Mesothelial cell of epicardium (in vitro differentiated cells): Measurements from ENCODE around the gene SP3. TPM values are rescaled to one million over a fixed set of nuclear protein-coding genes. Genes with fewer than 3 reads are reported as not detected.

Source experiments
- DNase-seq, 2 experiments: peaks; one replicate each; pipeline ENCODE4 v3.0.0; 2021; ENCODE audit warnings: low spot score in 2 of 2; ENCODE audit not compliant: unreplicated experiment in 2 of 2
- H3K27ac Mint-ChIP-seq: 2 replicates; pipeline ENCODE4 v1.8.0; 2021; ENCODE audit warnings: mixed read lengths
- H3K27me3 Mint-ChIP-seq: 2 replicates; pipeline ENCODE4 v1.8.0; 2021; ENCODE audit warnings: low read depth, mixed read lengths
- H3K36me3 Mint-ChIP-seq: 2 replicates; pipeline ENCODE4 v1.8.0; 2021; ENCODE audit warnings: mixed read lengths
- H3K4me1 Mint-ChIP-seq: 2 replicates; pipeline ENCODE4 v1.8.0; 2021; ENCODE audit warnings: mixed read lengths
- H3K4me3 Mint-ChIP-seq: 2 replicates; pipeline ENCODE4 v1.8.0; 2021; ENCODE audit warnings: mild to moderate bottlenecking, moderate library complexity, mixed read lengths
- H3K9me3 Mint-ChIP-seq: 2 replicates; pipeline ENCODE4 v1.8.0; 2021; ENCODE audit warnings: mixed read lengths
- CTCF ChIP-seq: fragments of 200-600 bp; sonication (generic); IDR thresholded peaks from one replicate; pipeline ENCODE4 v1.5.0; 2021; ENCODE audit warnings: antibody characterized with exemption; ENCODE audit not compliant: unreplicated experiment
- total RNA-seq: library from RNA; stranded (reverse); gene quantifications from 3 replicates; pipeline ENCODE4 v1.2.1, GENCODE V29; 2021

Gene SP3
- total RNA-seq, 1 donor from 2014 or later = 113 TPM

GRCh38 chr2:173941567-173941966, 23.6 kb downstream of the SP3 start:
- no peak overlapping the region for H3K4me3 Mint-ChIP-seq
- H3K27me3 Mint-ChIP-seq = no peaks in the 10 kb centered on the region
- peaks cover 27% of the 10 kb centered on the region for H3K4me1 Mint-ChIP-seq
- H3K27ac Mint-ChIP-seq = peak overlapping the region; percentile 27
- H3K9me3 Mint-ChIP-seq = no peaks in the 10 kb centered on the region
- DNase-seq = no peak
- H3K36me3 Mint-ChIP-seq = peaks cover 9% of the 10 kb centered on the region
- no peak for TF ChIP-seq CTCF

GRCh38 chr2:173940208-173941020, 24.8 kb downstream of the SP3 start:
- peaks cover 27% of the 10 kb centered on the region for H3K4me1 Mint-ChIP-seq
- TF ChIP-seq CTCF = no peak
- no peak overlapping the region for H3K4me3 Mint-ChIP-seq
- H3K27me3 Mint-ChIP-seq = no peaks in the 10 kb centered on the region
- H3K27ac Mint-ChIP-seq = peak overlapping the region; percentile 15
- peaks cover 9% of the 10 kb centered on the region for H3K36me3 Mint-ChIP-seq
- no peak for DNase-seq
- H3K9me3 Mint-ChIP-seq = no peaks in the 10 kb centered on the region

- H3K4me3 Mint-ChIP-seq = no peak overlapping the region
- peaks cover 10% of the 10 kb centered on the region for H3K36me3 Mint-ChIP-seq
- no peak for TF ChIP-seq CTCF
- H3K27ac Mint-ChIP-seq = no peak overlapping the region
- DNase-seq = no peak
- H3K4me1 Mint-ChIP-seq = peaks cover 27% of the 10 kb centered on the region
- no peaks in the 10 kb centered on the region for H3K9me3 Mint-ChIP-seq
- no peaks in the 10 kb centered on the region for H3K27me3 Mint-ChIP-seq
Measured at GRCh38 chr2:173938700-173939384, 26.3 kb downstream of the SP3 start.

GRCh38 chr2:173935305-173935704, 29.9 kb downstream of the SP3 start:
- Mint-ChIP-seq H3K27me3 (no peaks in the 10 kb centered on the region), H3K4me3 (no peak overlapping the region), H3K36me3 (peaks cover 10% of the 10 kb centered on the region), H3K9me3 (no peaks in the 10 kb centered on the region), H3K4me1 (peaks cover 21% of the 10 kb centered on the region), H3K27ac (no peak overlapping the region)
- no peak for DNase-seq
- no peak for TF ChIP-seq CTCF

GRCh38 chr2:173934895-173935294, 30.3 kb downstream of the SP3 start:
- Mint-ChIP-seq H3K27ac (no peak overlapping the region), H3K4me3 (no peak overlapping the region), H3K9me3 (no peaks in the 10 kb centered on the region), H3K36me3 (peaks cover 10% of the 10 kb centered on the region), H3K27me3 (no peaks in the 10 kb centered on the region), H3K4me1 (peaks cover 20% of the 10 kb centered on the region)
- no peak for DNase-seq
- no peak for TF ChIP-seq CTCF
